ENCODE measurements around the gene REEP1. TPM values are rescaled to one million over a fixed set of nuclear protein-coding genes. Genes with fewer than 3 reads are reported as not detected.

Gene REEP1
- total RNA-seq, 2 experiments from 2014 or later = 0.11 TPM; not detected in 1

- POLR2A ChIA-PET = no interaction called here
- DNase-seq (no peak), ATAC-seq (ENCODE audit: low read depth) (no peak)
- Mint-ChIP-seq H3K4me1 (no peaks in the 10 kb centered on the region), H3K9me3 (no peaks in the 10 kb centered on the region), H3K27me3 (peaks cover 18% of the 10 kb centered on the region), H3K27ac (no peak overlapping the region), H3K36me3 (no peaks in the 10 kb centered on the region), H3K4me3 (no peak overlapping the region)
Measured at GRCh38 chr2:86280191-86280667, 57.2 kb downstream of the REEP1 start.

- peaks cover 7% of the 10 kb centered on the region for H3K4me1 Mint-ChIP-seq
- H3K9me3 Mint-ChIP-seq = peaks cover 17% of the 10 kb centered on the region
- peaks cover 11% of the 10 kb centered on the region for H3K27me3 Mint-ChIP-seq
- ATAC-seq (ENCODE audit: low read depth) = no peak
- H3K4me3 Mint-ChIP-seq = no peak overlapping the region
- POLR2A ChIA-PET = no interaction called here
- no peak for DNase-seq
- no peaks in the 10 kb centered on the region for H3K36me3 Mint-ChIP-seq
- no peak overlapping the region for H3K27ac Mint-ChIP-seq
Measured at GRCh38 chr2:86275962-86276361, 61.5 kb downstream of the REEP1 start.

GRCh38 chr2:86275384-86275799, 62.0 kb downstream of the REEP1 start:
- Mint-ChIP-seq H3K4me1 (peaks cover 7% of the 10 kb centered on the region), H3K27ac (no peak overlapping the region), H3K9me3 (peaks cover 21% of the 10 kb centered on the region), H3K4me3 (no peak overlapping the region), H3K36me3 (no peaks in the 10 kb centered on the region), H3K27me3 (peaks cover 11% of the 10 kb centered on the region)
- DNase-seq (no peak), ATAC-seq (ENCODE audit: low read depth) (no peak)
- POLR2A ChIA-PET = no interaction called here

- peaks cover 21% of the 10 kb centered on the region for H3K9me3 Mint-ChIP-seq
- H3K27ac Mint-ChIP-seq = no peak overlapping the region
- peaks cover 6% of the 10 kb centered on the region for H3K27me3 Mint-ChIP-seq
- no peak overlapping the region for H3K4me3 Mint-ChIP-seq
- no peak for DNase-seq
- H3K4me1 Mint-ChIP-seq = peaks cover 7% of the 10 kb centered on the region
- POLR2A ChIA-PET = no interaction called here
- ATAC-seq (ENCODE audit: low read depth) = no peak
- no peaks in the 10 kb centered on the region for H3K36me3 Mint-ChIP-seq
Measured at GRCh38 chr2:86274918-86275275, 62.5 kb downstream of the REEP1 start.

GRCh38 chr2:86274265-86274917, 63.0 kb downstream of the REEP1 start:
- peaks cover 3% of the 10 kb centered on the region for H3K27me3 Mint-ChIP-seq
- H3K4me3 Mint-ChIP-seq = no peak overlapping the region
- peaks cover 23% of the 10 kb centered on the region for H3K9me3 Mint-ChIP-seq
- no peak overlapping the region for H3K27ac Mint-ChIP-seq
- no peak for ATAC-seq (ENCODE audit: low read depth)
- no peak for DNase-seq
- no peaks in the 10 kb centered on the region for H3K36me3 Mint-ChIP-seq
- POLR2A ChIA-PET = no interaction called here
- peaks cover 7% of the 10 kb centered on the region for H3K4me1 Mint-ChIP-seq

GRCh38 chr2:86272111-86272510, 65.3 kb downstream of the REEP1 start:
- no peak for ATAC-seq (ENCODE audit: low read depth)
- peaks cover 7% of the 10 kb centered on the region for H3K4me1 Mint-ChIP-seq

GRCh38 chr2:86271248-86271647, 66.2 kb downstream of the REEP1 start:
- POLR2A ChIA-PET = interaction anchor here (0.7 kb wide), 1 partner anchor 792 kb away, joined by 3 read pairs; no protein-coding TSS in a partner anchor
- Mint-ChIP-seq H3K4me1 (peaks cover 7% of the 10 kb centered on the region), H3K27me3 (peaks cover 18% of the 10 kb centered on the region), H3K36me3 (no peaks in the 10 kb centered on the region), H3K27ac (no peak overlapping the region), H3K9me3 (peaks cover 23% of the 10 kb centered on the region), H3K4me3 (no peak overlapping the region)
- no peak for ATAC-seq (ENCODE audit: low read depth)
- no peak for DNase-seq

More at GRCh38 chr2:86272111-86272510, 65.3 kb downstream of the REEP1 start:
- no peak for DNase-seq
- no peak overlapping the region for H3K4me3 Mint-ChIP-seq
- peaks cover 17% of the 10 kb centered on the region for H3K27me3 Mint-ChIP-seq
- peaks cover 23% of the 10 kb centered on the region for H3K9me3 Mint-ChIP-seq
- POLR2A ChIA-PET = no interaction called here
- H3K36me3 Mint-ChIP-seq = no peaks in the 10 kb centered on the region
- H3K27ac Mint-ChIP-seq = no peak overlapping the region

- H3K9me3 Mint-ChIP-seq = no peaks in the 10 kb centered on the region
- no peak overlapping the region for H3K27ac Mint-ChIP-seq
- POLR2A ChIA-PET = no interaction called here
- ATAC-seq (ENCODE audit: low read depth) = no peak
- peaks cover 20% of the 10 kb centered on the region for H3K27me3 Mint-ChIP-seq
- H3K4me3 Mint-ChIP-seq = no peak overlapping the region
- no peaks in the 10 kb centered on the region for H3K36me3 Mint-ChIP-seq
- H3K4me1 Mint-ChIP-seq = no peaks in the 10 kb centered on the region
- no peak for DNase-seq
Measured at GRCh38 chr2:86263956-86264355, 73.5 kb downstream of the REEP1 start.

GRCh38 chr2:86260978-86261377, 76.4 kb downstream of the REEP1 start:
- POLR2A ChIA-PET = no interaction called here
- peaks cover 7% of the 10 kb centered on the region for H3K27me3 Mint-ChIP-seq
- no peak overlapping the region for H3K4me3 Mint-ChIP-seq
- no peaks in the 10 kb centered on the region for H3K4me1 Mint-ChIP-seq
- no peak overlapping the region for H3K27ac Mint-ChIP-seq
- DNase-seq (no peak), ATAC-seq (ENCODE audit: low read depth) (no peak)
- no peaks in the 10 kb centered on the region for H3K36me3 Mint-ChIP-seq
- no peaks in the 10 kb centered on the region for H3K9me3 Mint-ChIP-seq

GRCh38 chr2:86258106-86258505, 79.3 kb downstream of the REEP1 start:
- no peaks in the 10 kb centered on the region for H3K9me3 Mint-ChIP-seq
- DNase-seq (no peak), ATAC-seq (ENCODE audit: low read depth) (no peak)
- no peaks in the 10 kb centered on the region for H3K36me3 Mint-ChIP-seq
- no peak overlapping the region for H3K4me3 Mint-ChIP-seq
- no peaks in the 10 kb centered on the region for H3K4me1 Mint-ChIP-seq
- H3K27ac Mint-ChIP-seq = no peak overlapping the region
- H3K27me3 Mint-ChIP-seq = peaks cover 4% of the 10 kb centered on the region
- POLR2A ChIA-PET = no interaction called here

- DNase-seq (no peak), ATAC-seq (ENCODE audit: low read depth) (no peak)
- H3K27ac Mint-ChIP-seq = no peak overlapping the region
- no peaks in the 10 kb centered on the region for H3K36me3 Mint-ChIP-seq
- POLR2A ChIA-PET = no interaction called here
- H3K27me3 Mint-ChIP-seq = peaks cover 4% of the 10 kb centered on the region
- H3K4me1 Mint-ChIP-seq = no peaks in the 10 kb centered on the region
- H3K9me3 Mint-ChIP-seq = no peaks in the 10 kb centered on the region
- no peak overlapping the region for H3K4me3 Mint-ChIP-seq
Measured at GRCh38 chr2:86256982-86257381, 80.4 kb downstream of the REEP1 start.

GRCh38 chr2:86256300-86256699, 81.1 kb downstream of the REEP1 start:
- Mint-ChIP-seq H3K27me3 (peaks cover 4% of the 10 kb centered on the region), H3K4me3 (no peak overlapping the region), H3K36me3 (no peaks in the 10 kb centered on the region), H3K27ac (no peak overlapping the region), H3K4me1 (no peaks in the 10 kb centered on the region), H3K9me3 (no peaks in the 10 kb centered on the region)
- DNase-seq = no peak
- no peak for ATAC-seq (ENCODE audit: low read depth)
- POLR2A ChIA-PET = no interaction called here

- Mint-ChIP-seq H3K9me3 (no peaks in the 10 kb centered on the region), H3K4me3 (no peak overlapping the region), H3K27ac (no peak overlapping the region), H3K4me1 (no peaks in the 10 kb centered on the region), H3K27me3 (peaks cover 2% of the 10 kb centered on the region), H3K36me3 (no peaks in the 10 kb centered on the region)
- POLR2A ChIA-PET = no interaction called here
- ATAC-seq (ENCODE audit: low read depth) (no peak), DNase-seq (no peak)
Measured at GRCh38 chr2:86254576-86255538, 82.6 kb downstream of the REEP1 start.

- no peaks in the 10 kb centered on the region for H3K36me3 Mint-ChIP-seq
- H3K27me3 Mint-ChIP-seq = peaks cover 3% of the 10 kb centered on the region
- ATAC-seq (ENCODE audit: low read depth) (no peak), DNase-seq (no peak)
- H3K9me3 Mint-ChIP-seq = no peaks in the 10 kb centered on the region
- no peak overlapping the region for H3K4me3 Mint-ChIP-seq
- H3K4me1 Mint-ChIP-seq = no peaks in the 10 kb centered on the region
- H3K27ac Mint-ChIP-seq = no peak overlapping the region
- POLR2A ChIA-PET = no interaction called here
Measured at GRCh38 chr2:86253424-86253823, 84.0 kb downstream of the REEP1 start.
